Measurements from ENCODE around the gene AK8.
A peak's percentile ranks its signal among the peaks of the same experiment; 100 is the strongest.

The AK8 gene

DNA sequence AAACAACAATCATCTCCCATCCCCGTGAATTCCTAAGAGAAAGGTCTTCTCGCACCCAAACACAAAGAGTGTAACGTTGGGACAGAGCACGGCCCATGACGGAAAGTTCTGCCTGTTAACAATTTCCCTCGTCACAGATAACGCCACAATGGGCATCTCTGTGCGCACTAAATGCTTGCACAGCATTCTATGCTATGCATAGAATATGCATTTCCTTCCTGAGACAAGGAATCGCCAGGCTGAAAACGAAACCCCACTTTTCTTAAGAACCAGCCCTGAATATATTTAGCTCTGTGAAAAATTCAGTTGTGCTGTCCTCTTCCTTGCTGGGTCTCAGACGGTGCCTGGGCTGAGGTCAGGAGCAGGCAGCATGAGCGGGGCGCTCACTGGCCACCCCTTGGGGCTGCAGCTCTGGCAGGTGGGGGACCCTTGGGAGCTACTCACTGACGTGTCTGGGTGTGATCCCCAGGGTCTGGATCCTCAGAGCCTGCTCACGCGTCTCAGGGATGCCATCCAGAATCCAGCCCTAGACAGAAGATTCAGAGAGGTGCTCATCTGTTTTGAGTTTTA lies 49.8 kb downstream of the AK8 start:
- peaks cover 15% of the 10 kb centered on the region for H3K27me3 Mint-ChIP-seq
- H3K4me3 Mint-ChIP-seq, result no peak overlapping the region

DNA sequence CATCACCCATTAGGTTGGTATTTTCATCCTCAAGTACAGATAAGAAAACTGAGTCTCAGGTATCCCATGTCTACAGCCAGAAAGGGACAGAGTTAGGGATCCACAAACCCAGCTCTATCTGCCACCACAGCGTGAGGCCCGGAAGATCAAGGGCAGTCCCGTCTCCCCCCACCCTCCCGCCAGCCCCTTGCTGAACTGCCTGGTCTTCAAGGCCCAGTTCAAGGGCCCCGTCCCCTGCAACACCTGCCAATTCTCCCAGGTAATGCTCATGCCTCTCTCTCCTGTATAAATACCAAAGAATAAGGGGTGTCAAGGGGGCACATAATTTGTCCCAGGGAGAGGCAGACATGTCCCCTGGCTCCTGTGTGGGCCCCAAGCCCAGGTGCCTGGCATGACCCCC lies 50.7 kb downstream of the AK8 start:
- no peaks in the 10 kb centered on the region for H3K4me1 Mint-ChIP-seq
- ATAC-seq, result no peak

More for the DNA sequence above, 49.8 kb downstream of the AK8 start:
- ATAC-seq, result no peak
- no peaks in the 10 kb centered on the region for H3K9me3 Mint-ChIP-seq
- H3K36me3 Mint-ChIP-seq, result no peaks in the 10 kb centered on the region
- H3K4me1 Mint-ChIP-seq, result no peaks in the 10 kb centered on the region
- H3K27ac Mint-ChIP-seq, result no peak overlapping the region

DNA sequence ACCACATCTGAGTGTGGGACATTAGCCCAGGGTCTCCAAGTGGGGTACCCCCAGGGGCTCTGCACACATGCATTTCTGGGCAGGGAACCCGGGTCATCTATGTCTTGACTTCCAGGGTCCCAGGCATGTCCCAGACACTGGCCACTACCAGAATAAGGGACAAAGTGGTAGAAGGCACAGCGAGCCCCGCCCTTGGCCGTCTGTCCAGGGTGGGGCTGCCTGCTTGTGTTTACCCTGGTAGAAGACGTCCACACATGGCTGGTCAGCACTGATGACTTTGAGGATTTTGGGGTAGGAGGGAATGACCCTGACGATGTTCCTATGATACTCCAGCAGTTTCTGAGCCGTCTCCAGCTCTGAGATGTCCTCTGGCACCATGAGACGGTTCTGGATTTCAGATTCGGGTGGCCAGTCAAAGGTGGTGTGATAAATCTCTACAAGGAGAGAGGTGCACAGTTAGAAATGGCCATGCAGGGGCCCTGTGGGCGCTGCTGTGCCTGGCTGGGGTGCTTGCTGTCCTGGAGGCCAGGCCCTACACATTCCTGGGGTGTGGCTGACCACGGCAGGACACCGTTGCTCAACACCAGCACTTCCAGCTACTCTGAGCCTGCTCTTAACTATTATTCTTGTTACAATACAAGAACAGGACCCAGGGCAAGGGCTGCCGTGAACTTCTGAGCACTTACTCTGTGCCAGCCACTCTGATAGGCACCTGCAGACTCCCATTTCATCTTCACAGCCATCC lies 51.3 kb downstream of the AK8 start:
- H3K4me1 Mint-ChIP-seq, result no peaks in the 10 kb centered on the region
- no peaks in the 10 kb centered on the region for H3K36me3 Mint-ChIP-seq
- peaks cover 15% of the 10 kb centered on the region for H3K27me3 Mint-ChIP-seq
- H3K4me3 Mint-ChIP-seq, result no peak overlapping the region
- H3K27ac Mint-ChIP-seq, result no peak overlapping the region
- H3K9me3 Mint-ChIP-seq, result no peaks in the 10 kb centered on the region
- ATAC-seq, result no peak

More for the DNA sequence above, 50.7 kb downstream of the AK8 start:
- Mint-ChIP-seq H3K27me3 (peaks cover 15% of the 10 kb centered on the region), H3K36me3 (no peaks in the 10 kb centered on the region), H3K9me3 (no peaks in the 10 kb centered on the region), H3K27ac (no peak overlapping the region), H3K4me3 (no peak overlapping the region)

- no peak for ATAC-seq
- Mint-ChIP-seq H3K27me3 (peaks cover 15% of the 10 kb centered on the region), H3K4me1 (no peaks in the 10 kb centered on the region), H3K27ac (no peak overlapping the region), H3K4me3 (no peak overlapping the region), H3K36me3 (no peaks in the 10 kb centered on the region), H3K9me3 (no peaks in the 10 kb centered on the region)
Observed at GRCh38 chr9:132826131-132826530, 52.0 kb downstream of the AK8 start.

GRCh38 chr9:132825430-132825829 lies 52.7 kb downstream of the AK8 start:
- H3K27ac Mint-ChIP-seq, result no peak overlapping the region
- no peaks in the 10 kb centered on the region for H3K36me3 Mint-ChIP-seq
- H3K27me3 Mint-ChIP-seq, result peaks cover 15% of the 10 kb centered on the region
- no peaks in the 10 kb centered on the region for H3K4me1 Mint-ChIP-seq
- no peak overlapping the region for H3K4me3 Mint-ChIP-seq
- H3K9me3 Mint-ChIP-seq, result no peaks in the 10 kb centered on the region
- no peak for ATAC-seq

DNA sequence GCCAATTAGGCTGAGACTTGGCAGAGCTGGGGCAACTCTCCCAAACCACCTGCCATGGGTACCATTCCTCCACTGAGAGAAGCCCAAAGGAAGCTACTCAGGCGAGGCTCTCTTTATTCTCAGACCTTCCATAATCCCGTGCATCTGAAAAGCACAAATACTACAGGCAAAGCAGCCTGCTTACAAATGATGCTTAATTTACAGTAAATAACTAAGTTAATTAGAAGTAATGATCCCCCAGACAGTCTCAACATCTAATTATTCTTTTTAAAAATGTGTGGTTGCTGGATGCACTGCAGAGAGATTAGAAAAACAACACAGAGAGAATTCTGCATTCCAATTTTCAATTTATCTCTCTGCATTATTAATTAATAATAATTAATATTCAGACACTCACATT lies 53.1 kb downstream of the AK8 start:
- peaks cover 15% of the 10 kb centered on the region for H3K27me3 Mint-ChIP-seq
- ATAC-seq, result no peak

GRCh38 chr9:132824151-132824550 lies 53.9 kb downstream of the AK8 start:
- Mint-ChIP-seq H3K4me3 (no peak overlapping the region), H3K27me3 (peaks cover 15% of the 10 kb centered on the region), H3K36me3 (no peaks in the 10 kb centered on the region), H3K4me1 (no peaks in the 10 kb centered on the region), H3K9me3 (no peaks in the 10 kb centered on the region), H3K27ac (no peak overlapping the region)
- ATAC-seq, result no peak

More for the DNA sequence above, 53.1 kb downstream of the AK8 start:
- no peaks in the 10 kb centered on the region for H3K9me3 Mint-ChIP-seq
- no peaks in the 10 kb centered on the region for H3K36me3 Mint-ChIP-seq
- no peak overlapping the region for H3K27ac Mint-ChIP-seq
- no peak overlapping the region for H3K4me3 Mint-ChIP-seq
- H3K4me1 Mint-ChIP-seq, result no peaks in the 10 kb centered on the region

- H3K9me3 Mint-ChIP-seq, result no peaks in the 10 kb centered on the region
- H3K4me1 Mint-ChIP-seq, result no peaks in the 10 kb centered on the region
- H3K27ac Mint-ChIP-seq, result no peak overlapping the region
- no peak overlapping the region for H3K4me3 Mint-ChIP-seq
- H3K27me3 Mint-ChIP-seq, result peaks cover 13% of the 10 kb centered on the region
- no peaks in the 10 kb centered on the region for H3K36me3 Mint-ChIP-seq
- no peak for ATAC-seq
Observed at GRCh38 chr9:132823370-132824145, 54.5 kb downstream of the AK8 start.

- no peak for ATAC-seq
Observed at GRCh38 chr9:132820169-132820944, 57.7 kb downstream of the AK8 start.

GRCh38 chr9:132818588-132818987 lies 59.5 kb downstream of the AK8 start:
- Mint-ChIP-seq H3K4me1 (no peaks in the 10 kb centered on the region), H3K27me3 (peaks cover 18% of the 10 kb centered on the region), H3K36me3 (no peaks in the 10 kb centered on the region), H3K27ac (no peak overlapping the region), H3K4me3 (no peak overlapping the region), H3K9me3 (no peaks in the 10 kb centered on the region)
- no peak for ATAC-seq

More at GRCh38 chr9:132820169-132820944, 57.7 kb downstream of the AK8 start:
- no peaks in the 10 kb centered on the region for H3K4me1 Mint-ChIP-seq
- no peak overlapping the region for H3K4me3 Mint-ChIP-seq
- peaks cover 8% of the 10 kb centered on the region for H3K27me3 Mint-ChIP-seq
- H3K36me3 Mint-ChIP-seq, result no peaks in the 10 kb centered on the region
- H3K9me3 Mint-ChIP-seq, result no peaks in the 10 kb centered on the region
- no peak overlapping the region for H3K27ac Mint-ChIP-seq

DNA sequence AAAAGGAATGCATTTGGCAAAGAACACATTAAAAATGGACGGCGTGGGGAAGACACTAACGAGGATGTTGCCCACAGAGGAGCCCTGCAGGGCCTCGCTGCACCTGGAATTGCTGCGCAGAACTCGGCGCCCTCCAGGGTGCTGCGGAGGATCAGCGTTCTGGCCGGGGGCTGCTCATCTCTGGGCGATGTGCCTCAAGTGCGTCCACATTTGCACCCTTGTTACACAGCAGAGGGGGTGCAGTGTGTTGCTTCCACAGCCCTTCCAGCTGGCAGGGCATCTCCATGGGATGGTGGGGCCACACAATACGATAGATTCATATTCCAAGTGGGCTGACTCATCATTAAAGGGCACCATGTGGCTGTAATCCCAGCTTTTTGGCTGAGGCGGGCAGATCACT lies 63.1 kb downstream of the AK8 start:
- no peaks in the 10 kb centered on the region for H3K9me3 Mint-ChIP-seq
- peaks cover 28% of the 10 kb centered on the region for H3K27me3 Mint-ChIP-seq
- no peak overlapping the region for H3K27ac Mint-ChIP-seq
- H3K4me1 Mint-ChIP-seq, result peaks cover 6% of the 10 kb centered on the region
- H3K4me3 Mint-ChIP-seq, result no peak overlapping the region
- no peak for ATAC-seq
- H3K36me3 Mint-ChIP-seq, result no peaks in the 10 kb centered on the region

GRCh38 chr9:132813115-132813771 lies 64.8 kb downstream of the AK8 start:
- Mint-ChIP-seq H3K4me3 (no peak overlapping the region), H3K4me1 (peaks cover 15% of the 10 kb centered on the region), H3K9me3 (no peaks in the 10 kb centered on the region), H3K27me3 (peaks cover 43% of the 10 kb centered on the region), H3K27ac (no peak overlapping the region), H3K36me3 (no peaks in the 10 kb centered on the region)
- ATAC-seq, result no peak

DNA sequence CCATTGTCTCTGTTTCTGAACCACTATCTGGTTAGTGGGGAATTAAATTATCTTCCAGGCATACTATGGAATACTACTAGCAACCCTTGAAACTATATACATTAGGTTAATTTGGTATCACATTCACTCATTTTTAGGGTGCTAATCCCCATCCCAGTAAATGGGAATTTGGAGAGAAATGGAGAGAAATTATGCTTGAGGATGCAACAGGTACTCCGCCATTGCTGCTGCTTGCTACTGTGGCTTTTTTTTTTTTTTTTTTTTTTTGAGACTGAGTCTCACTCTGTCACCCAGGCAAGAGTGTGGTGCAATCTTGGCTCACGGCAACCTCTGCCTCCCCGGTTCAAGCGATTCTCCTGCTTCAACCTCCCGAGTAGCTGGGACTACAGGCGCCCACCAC lies 66.1 kb downstream of the AK8 start:
- no peak for ATAC-seq
- no peak overlapping the region for H3K27ac Mint-ChIP-seq
- H3K27me3 Mint-ChIP-seq, result peaks cover 45% of the 10 kb centered on the region
- no peaks in the 10 kb centered on the region for H3K36me3 Mint-ChIP-seq
- H3K4me1 Mint-ChIP-seq, result peaks cover 15% of the 10 kb centered on the region
- H3K9me3 Mint-ChIP-seq, result no peaks in the 10 kb centered on the region
- H3K4me3 Mint-ChIP-seq, result no peak overlapping the region

- H3K27me3 Mint-ChIP-seq, result peaks cover 58% of the 10 kb centered on the region
- peaks cover 15% of the 10 kb centered on the region for H3K4me1 Mint-ChIP-seq
- H3K36me3 Mint-ChIP-seq, result no peaks in the 10 kb centered on the region
- H3K4me3 Mint-ChIP-seq, result no peak overlapping the region
- no peaks in the 10 kb centered on the region for H3K9me3 Mint-ChIP-seq
- H3K27ac Mint-ChIP-seq, result peak overlapping the region; percentile 3
- ATAC-seq, result peak; percentile 54
Observed at GRCh38 chr9:132810314-132810713, 67.8 kb downstream of the AK8 start.
